ENCODE results near the gene RGPD6.
"Not testable (repeated sequence)": the region's sequence is repeated elsewhere in the genome, so short reads cannot be mapped to it uniquely, and the experiment has no call there.

Gene RGPD6

DNA sequence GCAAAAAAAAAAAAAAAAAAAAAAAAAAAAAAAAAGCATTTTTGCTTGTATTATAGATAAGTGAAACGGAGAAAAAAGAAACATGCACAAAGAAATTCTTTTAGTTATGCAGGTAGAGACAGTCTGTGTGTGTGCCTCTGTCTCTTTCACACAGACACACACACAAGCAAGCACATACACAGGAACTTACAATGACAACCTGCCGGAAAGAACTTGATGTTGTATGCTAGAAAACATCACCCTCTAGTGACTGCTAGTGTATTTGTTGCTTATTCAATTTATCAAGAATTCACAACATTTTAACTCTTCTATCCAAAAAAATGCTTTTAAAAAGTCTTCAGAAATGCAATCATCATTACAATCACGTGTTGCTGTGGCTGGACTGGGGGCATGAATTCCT is 95.8 kb downstream of the RGPD6 start:
- not testable (repeated sequence) for DNase-seq (ENCODE audit: low spot score)

- not testable (repeated sequence) for DNase-seq (ENCODE audit: low spot score)
These were observed 96.9 kb downstream of the RGPD6 start for GRCh38 chr2:110480084-110480483.

GRCh38 chr2:110477370-110477769 is 99.7 kb downstream of the RGPD6 start:
- DNase-seq (ENCODE audit: low spot score) = not testable (repeated sequence)

DNA sequence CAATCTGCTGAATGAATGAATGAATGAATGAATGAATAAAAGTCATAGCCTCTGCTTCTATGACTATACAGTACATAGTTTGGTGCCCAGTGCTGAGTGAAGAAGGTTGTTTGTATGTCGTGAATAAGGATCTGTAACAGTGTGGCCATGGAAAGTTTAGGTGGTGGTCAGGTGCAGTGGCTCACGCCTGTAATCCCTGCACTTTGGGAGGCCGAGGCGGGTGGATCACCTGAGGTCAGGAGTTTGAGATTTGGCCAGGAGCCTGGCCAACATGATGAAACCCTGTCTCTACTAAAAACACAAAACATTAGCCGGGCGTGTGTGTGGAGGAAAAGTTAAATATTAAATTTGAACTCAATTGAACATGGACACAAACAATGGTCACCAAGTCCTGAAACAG is 100.1 kb downstream of the RGPD6 start:
- not testable (repeated sequence) for DNase-seq (ENCODE audit: low spot score)

GRCh38 chr2:110475627-110476359 is 101.2 kb downstream of the RGPD6 start:
- DNase-seq (ENCODE audit: low spot score) = not testable (repeated sequence)

GRCh38 chr2:110474898-110475297 is 102.1 kb downstream of the RGPD6 start:
- not testable (repeated sequence) for DNase-seq (ENCODE audit: low spot score)

GRCh38 chr2:110473059-110473358 is 104.0 kb downstream of the RGPD6 start:
- not testable (repeated sequence) for DNase-seq (ENCODE audit: low spot score)

- not testable (repeated sequence) for DNase-seq (ENCODE audit: low spot score)
These were observed 104.6 kb downstream of the RGPD6 start, which contains the start of gene LIMS4 for GRCh38 chr2:110472171-110473058. LIMS4 (minus strand) TSS chr2:110472816; CDS start chr2:110472778, 38 bp downstream.

DNA sequence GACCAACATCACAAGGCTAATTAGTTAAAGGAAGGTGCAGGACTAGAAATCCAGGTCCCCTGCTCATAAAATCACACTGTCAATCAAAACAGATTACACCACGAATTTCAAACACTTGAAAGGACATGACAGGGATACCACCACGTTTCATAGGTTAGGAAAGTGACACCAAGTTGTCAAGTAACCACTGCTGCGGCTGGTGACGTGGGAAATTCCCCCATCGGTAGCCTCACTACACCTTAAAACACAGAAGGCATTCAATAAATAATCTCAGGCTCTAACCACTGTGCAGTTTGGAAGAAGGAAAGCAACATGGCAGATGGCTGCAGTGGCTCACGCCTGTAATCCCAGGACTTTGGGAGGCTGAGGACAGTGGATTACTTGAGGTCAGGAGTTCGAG is 108.1 kb downstream of the RGPD6 start:
- DNase-seq (ENCODE audit: low spot score) = not testable (repeated sequence)

- DNase-seq (ENCODE audit: low spot score) = not testable (repeated sequence)
These were observed 111.7 kb downstream of the RGPD6 start for GRCh38 chr2:110465312-110465711.

Data from CD4-positive, alpha-beta T cell treated with Interleukin-6 at 100 ng/mL for 8 hours (primary cell).